ENCODE results near the gene CELSR1. TPM values are rescaled to one million over a fixed set of nuclear protein-coding genes. Genes with fewer than 3 reads are reported as not detected.
"Not testable (repeated sequence)": the region's sequence is repeated elsewhere in the genome, so short reads cannot be mapped to it uniquely, and the experiment has no call there.

Gene CELSR1
- total RNA-seq, 2 donors from 2014 or later: 24.4 to 34.1 TPM

GRCh38 chr22:46504584-46504983, 32.8 kb downstream of the CELSR1 start:
- Histone ChIP-seq H3K4me3 (ENCODE audit: low read length) (no peak overlapping the region), H3K27me3 (ENCODE audit: control insufficient read depth, insufficient read depth, low read length, poor library complexity, severe bottlenecking) (no peaks in the 10 kb centered on the region), H3K4me1 (ENCODE audit: control insufficient read depth, insufficient read depth, low read length) (peaks cover 7% of the 10 kb centered on the region), H3K9ac (ENCODE audit: extremely low read depth, low read length, poor library complexity, severe bottlenecking) (no peak overlapping the region), H3K27ac (ENCODE audit: low read depth, low read length) (no peak overlapping the region), H3K36me3 (ENCODE audit: control insufficient read depth, insufficient read depth, low read length) (no peaks in the 10 kb centered on the region), H3K9me3 (ENCODE audit: control insufficient read depth, low read length) (no peaks in the 10 kb centered on the region)
- Mint-ChIP-seq H3K27me3 (ENCODE audit: insufficient read depth) (no peaks in the 10 kb centered on the region), H3K9me3 (no peaks in the 10 kb centered on the region), H3K27ac (no peak overlapping the region), H3K4me3 (no peak overlapping the region), H3K36me3 (ENCODE audit: low read depth) (no peaks in the 10 kb centered on the region), H3K4me1 (peaks cover 25% of the 10 kb centered on the region)
- no peak for TF ChIP-seq CTCF (conservative IDR thresholded peaks at IDR 0.05)
- no peak for DNase-seq
- 95 to 97% methylated on average over 4 of the region's 4 CpGs for WGBS, 2 experiments (ENCODE audit: insufficient coverage in 1 of 2, insufficient read length in 1 of 2)

- Mint-ChIP-seq H3K4me3 (no peak overlapping the region), H3K4me1 (peaks cover 28% of the 10 kb centered on the region), H3K9me3 (peaks cover 3% of the 10 kb centered on the region), H3K27me3 (ENCODE audit: insufficient read depth) (no peaks in the 10 kb centered on the region), H3K27ac (no peak overlapping the region), H3K36me3 (ENCODE audit: low read depth) (peaks cover 1% of the 10 kb centered on the region)
- Histone ChIP-seq H3K36me3 (ENCODE audit: control insufficient read depth, insufficient read depth, low read length) (no peaks in the 10 kb centered on the region), H3K27ac (ENCODE audit: low read depth, low read length) (no peak overlapping the region), H3K27me3 (ENCODE audit: control insufficient read depth, insufficient read depth, low read length, poor library complexity, severe bottlenecking) (no peaks in the 10 kb centered on the region), H3K9me3 (ENCODE audit: control insufficient read depth, low read length) (no peaks in the 10 kb centered on the region), H3K4me1 (ENCODE audit: control insufficient read depth, insufficient read depth, low read length) (peaks cover 7% of the 10 kb centered on the region), H3K4me3 (ENCODE audit: low read length) (no peak overlapping the region), H3K9ac (ENCODE audit: extremely low read depth, low read length, poor library complexity, severe bottlenecking) (no peak overlapping the region)
- 65 to 78% methylated on average over 12 to 17 of the region's 17 CpGs for WGBS, 2 experiments (ENCODE audit: insufficient coverage in 1 of 2, insufficient read length in 1 of 2)
- no peak for TF ChIP-seq CTCF (conservative IDR thresholded peaks at IDR 0.05)
- peak; percentile 41 for DNase-seq
Observed at GRCh38 chr22:46502440-46503175, 34.8 kb downstream of the CELSR1 start.

GRCh38 chr22:46501701-46502100, 35.7 kb downstream of the CELSR1 start:
- Histone ChIP-seq H3K9me3 (ENCODE audit: control insufficient read depth, low read length) (no peaks in the 10 kb centered on the region), H3K9ac (ENCODE audit: extremely low read depth, low read length, poor library complexity, severe bottlenecking) (no peak overlapping the region), H3K27ac (ENCODE audit: low read depth, low read length) (peak overlapping the region; percentile 53), H3K27me3 (ENCODE audit: control insufficient read depth, insufficient read depth, low read length, poor library complexity, severe bottlenecking) (no peaks in the 10 kb centered on the region), H3K4me3 (ENCODE audit: low read length) (no peak overlapping the region), H3K4me1 (ENCODE audit: control insufficient read depth, insufficient read depth, low read length) (peaks cover 7% of the 10 kb centered on the region), H3K36me3 (ENCODE audit: control insufficient read depth, insufficient read depth, low read length) (no peaks in the 10 kb centered on the region)
- WGBS, 2 experiments (ENCODE audit: insufficient coverage in 1 of 2, insufficient read length in 1 of 2): 73 to 99% methylated on average over 3 of the region's 3 CpGs
- Mint-ChIP-seq H3K27me3 (ENCODE audit: insufficient read depth) (no peaks in the 10 kb centered on the region), H3K4me1 (peaks cover 28% of the 10 kb centered on the region), H3K9me3 (peaks cover 3% of the 10 kb centered on the region), H3K4me3 (no peak overlapping the region), H3K36me3 (ENCODE audit: low read depth) (peaks cover 1% of the 10 kb centered on the region), H3K27ac (no peak overlapping the region)
- TF ChIP-seq CTCF (conservative IDR thresholded peaks at IDR 0.05): no peak
- no peak for DNase-seq

GRCh38 chr22:46501265-46501664, 36.2 kb downstream of the CELSR1 start:
- not testable (repeated sequence) for H3K9ac ChIP-seq (ENCODE audit: extremely low read depth, low read length, poor library complexity, severe bottlenecking); H3K9me3 Mint-ChIP-seq; DNase-seq; H3K36me3 Mint-ChIP-seq (ENCODE audit: low read depth); H3K4me3 Mint-ChIP-seq; H3K4me1 ChIP-seq (ENCODE audit: control insufficient read depth, insufficient read depth, low read length); H3K27me3 Mint-ChIP-seq (ENCODE audit: insufficient read depth); H3K9me3 ChIP-seq (ENCODE audit: control insufficient read depth, low read length); H3K4me3 ChIP-seq (ENCODE audit: low read length); H3K27ac Mint-ChIP-seq; H3K27me3 ChIP-seq (ENCODE audit: control insufficient read depth, insufficient read depth, low read length, poor library complexity, severe bottlenecking); H3K36me3 ChIP-seq (ENCODE audit: control insufficient read depth, insufficient read depth, low read length)
- 90 to 91% methylated on average over 12 of the region's 12 CpGs for WGBS, 2 experiments (ENCODE audit: insufficient coverage in 1 of 2, insufficient read length in 1 of 2)
- H3K27ac ChIP-seq (ENCODE audit: low read depth, low read length): peak overlapping the region; percentile 53
- H3K4me1 Mint-ChIP-seq: peaks cover 28% of the 10 kb centered on the region
